HepG2 (cell line): Measurements from ENCODE around the gene ACVR1B. TPM values are rescaled to one million over a fixed set of nuclear protein-coding genes. Genes with fewer than 3 reads are reported as not detected.

ENCODE experiments used
- ATAC-seq: fragments of 200-7000 bp; cut with Tn5 transposase; 3 replicates; pipeline ENCODE4 v1.9.1; 2020; ENCODE audit warnings: mild to moderate bottlenecking, moderate library complexity
- BruUV-seq: library from RNA; stranded (reverse); fragments of 400-500 nt; replicated peaks from 2 replicates; lab custom pipeline; 2021; lab: Mats Ljungman, UMichigan
- CTCF ChIA-PET: fragments of 300-600 bp; formaldehyde crosslinking; extraction: SDS; loops from one replicate; lab custom pipeline; 2021; ENCODE audit warnings: low total read pairs, inconsistent platforms, low intra/inter-chr PET ratio; lab: Yijun Ruan, JAX
- POLR2A ChIA-PET: fragments of 350-600 bp; sonication (Branson Sonifier 250); formaldehyde crosslinking; loops from one replicate; lab custom pipeline; 2020; ENCODE audit warnings: antibody characterized with exemption, inconsistent platforms; lab: Yijun Ruan, JAX
- DNase-seq: peaks from one replicate; pipeline ENCODE4 v3.0.0-alpha.2; 2015; ENCODE audit warnings: low spot score
- FAIRE-seq: peaks from 3 replicates; lab custom pipeline; 2011; peaks lifted over from hg19 to GRCh38; lab: Jason Lieb, UNC
- H2AFZ ChIP-seq: one replicate; pipeline ENCODE4 v1.6.1; 2011; ENCODE audit warnings: low read length, inconsistent platforms
- H3K27ac ChIP-seq: fragments of 300-600 bp; 3 replicates; pipeline ENCODE4 v1.8.0; 2011; ENCODE audit warnings: mixed run types, mild to moderate bottlenecking, mixed read lengths, low read length, inconsistent platforms; ENCODE audit not compliant: insufficient read depth; ENCODE audit errors: extremely low read length
- H3K27me3 ChIP-seq, 2 experiments: fragments of 200-600 bp in 1 of 2; 2 replicates in 1 of 2; 3 replicates in 1 of 2; pipeline versions ENCODE4 v1.6.0 to v1.8.0; 2011; ENCODE audit warnings: low read length in 2 of 2, mild to moderate bottlenecking in 2 of 2, moderate library complexity in 2 of 2, inconsistent platforms in 1 of 2; ENCODE audit not compliant: insufficient read depth in 2 of 2, control insufficient read depth in 1 of 2
- H3K36me3 ChIP-seq, 2 experiments: fragments of 200-600 bp in 1 of 2; replicated peaks in 1 of 2; 2 replicates in 1 of 2; 3 replicates in 1 of 2; pipeline versions ENCODE4 v1.5.1 to v1.8.0; 2011; ENCODE audit warnings: low read length in 2 of 2, inconsistent platforms in 1 of 2; ENCODE audit not compliant: insufficient read depth in 2 of 2, control insufficient read depth in 1 of 2
- H3K4me1 ChIP-seq: 2 replicates; pipeline ENCODE4 v1.5.1; 2012; ENCODE audit warnings: low read length, inconsistent platforms; ENCODE audit not compliant: insufficient read depth
- H3K4me2 ChIP-seq: 2 replicates; pipeline ENCODE4 v1.6.0; 2011; ENCODE audit warnings: low read depth, low read length, inconsistent platforms
- H3K4me3 ChIP-seq, 3 experiments: fragments of 200-600 bp in 1 of 3; sonication (generic), shearing (Covaris generic) in 1 of 3; replicated peaks in 1 of 3; 2 replicates each; pipeline ENCODE4 v1.5.1; 2011 to 2016; ENCODE audit warnings: low read length in 3 of 3, inconsistent platforms in 2 of 3, low read depth in 2 of 3, mild to moderate bottlenecking in 2 of 3, control low read depth in 1 of 3, mixed read lengths in 1 of 3; ENCODE audit not compliant: insufficient read depth in 1 of 3
- H3K79me2 ChIP-seq: one replicate; pipeline ENCODE4 v1.6.1; 2011; ENCODE audit warnings: low read length, inconsistent platforms; ENCODE audit not compliant: insufficient read depth
- H3K9ac ChIP-seq: 2 replicates; pipeline ENCODE4 v1.6.0; 2011; ENCODE audit warnings: mild to moderate bottlenecking, low read depth, low read length, inconsistent platforms; ENCODE audit not compliant: insufficient read depth
- H3K9me3 ChIP-seq: 2 replicates; pipeline ENCODE4 v1.5.1; 2012; ENCODE audit warnings: mild to moderate bottlenecking, low read length
- H4K20me1 ChIP-seq: 2 replicates; pipeline ENCODE4 v1.6.0; 2011; ENCODE audit warnings: inconsistent platforms, mild to moderate bottlenecking, low read length, moderate library complexity; ENCODE audit not compliant: insufficient read depth
- ARID5B ChIP-seq: IDR thresholded peaks from 2 replicates; pipeline ENCODE4 v1.4.0; 2020; ENCODE audit warnings: mild to moderate bottlenecking, missing genetic modification reagents
- DR1 ChIP-seq: sonication (generic); formaldehyde crosslinking; IDR thresholded peaks from 2 replicates; pipeline ENCODE4 v1.8.0; 2021; ENCODE audit warnings: mild to moderate bottlenecking, missing genetic modification reagents, inconsistent platforms
- EED ChIP-seq: sonication (generic); formaldehyde crosslinking; IDR thresholded peaks from 2 replicates; pipeline ENCODE4 v1.5.0; 2020; ENCODE audit warnings: mild to moderate bottlenecking, missing genetic modification reagents
- GTF2F1 ChIP-seq: fragments of 150-350 bp; IDR thresholded peaks from 2 replicates; pipeline ENCODE4 v1.6.1; 2014; ENCODE audit warnings: low read length
- IKZF1 ChIP-seq: fragments of 450-650 bp; IDR thresholded peaks from 2 replicates; pipeline ENCODE4 v1.7.1; 2016
- MED8 ChIP-seq: sonication (generic); formaldehyde crosslinking; IDR thresholded peaks from 2 replicates; pipeline ENCODE4 v1.8.1; 2023; ENCODE audit warnings: mild to moderate bottlenecking, missing genetic modification reagents; ENCODE audit not compliant: insufficient replicate concordance
- MIER3 ChIP-seq: IDR thresholded peaks from 2 replicates; pipeline ENCODE4 v1.6.1; 2016; ENCODE audit warnings: missing compliant biosample characterization, borderline replicate concordance
- NFYC ChIP-seq: IDR thresholded peaks from 2 replicates; pipeline ENCODE4 v1.6.1; 2016; ENCODE audit warnings: missing genetic modification reagents, missing compliant biosample characterization
- PCBP1 ChIP-seq: fragments of 200-400 bp; formaldehyde crosslinking; IDR thresholded peaks from 2 replicates; pipeline ENCODE4 v1.6.1; 2017; ENCODE audit warnings: mild to moderate bottlenecking, low read depth, low read length, borderline replicate concordance
- PLRG1 ChIP-seq: fragments of 450-650 bp; conservative IDR thresholded peaks from 2 replicates; pipeline ENCODE4 v1.6.1; 2016
- SALL2 ChIP-seq: sonication (generic); formaldehyde crosslinking; IDR thresholded peaks from 2 replicates; pipeline ENCODE4 v1.8.1; 2023; ENCODE audit warnings: mild to moderate bottlenecking, missing genetic modification reagents, inconsistent platforms
- SP1 ChIP-seq, 2 experiments: fragments of 450-650 bp in 1 of 2; sonication (generic) in 1 of 2; formaldehyde crosslinking in 1 of 2; IDR thresholded peaks; 2 replicates each; pipeline versions ENCODE4 v1.4.0 to v1.6.1; 2016 to 2020; ENCODE audit warnings: missing genetic modification reagents in 1 of 2
- TERF1 ChIP-seq: sonication (generic); formaldehyde crosslinking; IDR thresholded peaks from 2 replicates; pipeline ENCODE4 v1.8.0; 2022; ENCODE audit warnings: mild to moderate bottlenecking, missing genetic modification reagents, moderate library complexity
- THAP8 ChIP-seq: sonication (generic); formaldehyde crosslinking; IDR thresholded peaks from 2 replicates; pipeline ENCODE4 v1.5.1; 2020; ENCODE audit warnings: missing genetic modification reagents, mild to moderate bottlenecking, borderline replicate concordance
- ZBTB37 ChIP-seq: sonication (generic); formaldehyde crosslinking; IDR thresholded peaks from 2 replicates; pipeline ENCODE4 v1.4.0; 2020; ENCODE audit warnings: mild to moderate bottlenecking, missing genetic modification reagents
- ZNF333 ChIP-seq: sonication (generic); formaldehyde crosslinking; IDR thresholded peaks from 2 replicates; pipeline ENCODE4 v1.4.0; 2020; ENCODE audit warnings: mild to moderate bottlenecking, missing genetic modification reagents, borderline replicate concordance
- ZNF83 ChIP-seq: sonication (generic); formaldehyde crosslinking; IDR thresholded peaks from 2 replicates; pipeline ENCODE4 v1.4.0; 2020; ENCODE audit warnings: missing genetic modification reagents, mild to moderate bottlenecking, borderline replicate concordance
- ZSCAN29 ChIP-seq: sonication (generic); formaldehyde crosslinking; conservative IDR thresholded peaks from 2 replicates; pipeline ENCODE4 v1.4.0; 2020; ENCODE audit warnings: mild to moderate bottlenecking, missing genetic modification reagents
- WGBS: methylation state at CpG from one replicate; pipeline ENCODE4 v1.1.6; 2017; ENCODE audit warnings: low lambda C conversion rate; 5-methylcytosine and 5-hydroxymethylcytosine counted together
- in situ Hi-C: cut with HindIII; loops from 2 replicates; pipeline ENCODE4 v1.10.0; 2017; ENCODE audit warnings: low pct_unique_long_range_greater_than_20kb; ENCODE audit not compliant: extremely low pct_ligation_motif_present
- intact Hi-C: fragments of 100-400 bp; cut with micrococcal nuclease; formaldehyde crosslinking; loops from one replicate; pipeline ENCODE4 v1.10.0; 2022; ENCODE audit not compliant: unreplicated experiment
- polyA plus RNA-seq, 8 experiments: library from polyadenylated mRNA; depleted of rRNA in 3 of 8; stranded (reverse) in 7 of 8; unstranded in 1 of 8; fragments of >200 nt; fragmentation: Illumina TruSeq in 4 of 8; extraction: Trizol in 4 of 8; gene quantifications; 2 replicates each; pipeline versions ENCODE4 v1.2.1 to v1.2.3, GENCODE V29; 2011 to 2016; ENCODE audit warnings: low read depth in 4 of 8, missing spikeins in 1 of 8, mixed read lengths in 1 of 8; ENCODE audit not compliant: insufficient read depth in 1 of 8
- total RNA-seq, 5 experiments: library from RNA; depleted of rRNA; stranded (reverse); fragments of >200 nt; fragmentation: Illumina TruSeq; extraction: Trizol; gene quantifications; 2 replicates each; pipeline ENCODE4 v1.2.3, GENCODE V29; 2016; ENCODE audit warnings: low read depth in 1 of 5

ACVR1B gene
- total and polyA plus RNA-seq, 2 of the 13 experiments (the other 11 are each of a cell fraction or from before 2014, with no cell fraction given) = 8.9 to 12.1 TPM

GRCh38 chr12:51925346-51926063, 26.0 kb upstream of the ACVR1B start:
- BruUV-seq = no TSS peak
- Histone ChIP-seq H3K4me1 (peaks cover 37% of the 10 kb centered on the region), H4K20me1 (no peaks in the 10 kb centered on the region), H3K36me3 (no peaks in the 10 kb centered on the region), H3K79me2 (no peaks in the 10 kb centered on the region), H3K9ac (no peak overlapping the region), H2AFZ (no peak overlapping the region), H3K4me2 (0 out of 2 replicates have a peak overlapping the region, but pooled peaks have one; percentile 14), H3K27me3 (peaks cover 0 to 14% of the 10 kb centered on the region in 2 experiments; a peak in 4 of 5 replicates), H3K4me3 (no peak overlapping the region), H3K27ac (no peak overlapping the region), H3K9me3 (no peaks in the 10 kb centered on the region)
- ChIA-PET CTCF (interaction anchor here (2.3 kb wide), 1 partner anchor 55 kb away, joined by 36 read pairs; no protein-coding TSS in a partner anchor), POLR2A (no interaction called here)
- 5% methylated on average over 2 of the region's 3 CpGs for WGBS
- ATAC-seq (no peak), DNase-seq (no peak), FAIRE-seq (no peak)
- intact Hi-C loops (loop anchor here (1.0 kb wide), 1 partner anchor 55 kb away; no protein-coding TSS in a partner anchor), in situ Hi-C loops (no loop called here)
- no peak for TF ChIP-seq TERF1 (CRISPR knock-in tag)
- no peak for TF ChIP-seq ZBTB37
- TF ChIP-seq THAP8 = no peak
- TF ChIP-seq EED (CRISPR knock-in tag) = no peak
- no peak for TF ChIP-seq IKZF1
- TF ChIP-seq NFYC = no peak
- no peak for TF ChIP-seq ARID5B (CRISPR knock-in tag)
- no peak for TF ChIP-seq SALL2 (CRISPR knock-in tag)
- no peak for TF ChIP-seq PCBP1
- TF ChIP-seq DR1 = no peak
- no peak for TF ChIP-seq GTF2F1
- TF ChIP-seq ZNF83 (CRISPR knock-in tag) = no peak
- TF ChIP-seq ZSCAN29 (CRISPR knock-in tag) = no peak
- TF ChIP-seq ZNF333 (CRISPR knock-in tag) = no peak
- TF ChIP-seq MIER3 (CRISPR knock-in tag) = no peak
- no peak for TF ChIP-seq SP1 (IDR thresholded peaks at IDR 0.05)
- no peak for TF ChIP-seq SP1 (CRISPR knock-in tag; IDR thresholded peaks at IDR 0.05)
- no peak for TF ChIP-seq PLRG1
- no peak for TF ChIP-seq MED8 (CRISPR knock-in tag)
